HAP-1 (cell line): Measurements from ENCODE around the gene VASN.

Experiments
- DNase-seq, 2 experiments: peaks; one replicate each; pipeline ENCODE4 v3.0.0-alpha.2; 2016 to 2020; ENCODE audit warnings: low spot score in 2 of 2
- H3K27me3 ChIP-seq: fragments of 250-450 bp; sonication (Bioruptor Pico); 2 replicates; pipeline ENCODE4 v1.5.1; 2020; ENCODE audit warnings: low read depth, mild to moderate bottlenecking, moderate library complexity
- H3K36me3 ChIP-seq: fragments of 250-450 bp; sonication (Bioruptor Pico); replicated peaks from 2 replicates; pipeline ENCODE4 v1.5.1; 2020; ENCODE audit warnings: mild to moderate bottlenecking
- H3K4me1 ChIP-seq: fragments of 250-450 bp; sonication (Bioruptor Pico); 2 replicates; pipeline ENCODE4 v1.5.1; 2020; ENCODE audit warnings: mild to moderate bottlenecking
- H3K4me3 ChIP-seq: fragments of 250-450 bp; sonication (Bioruptor Pico); 2 replicates; pipeline ENCODE4 v1.5.1; 2020; ENCODE audit warnings: mild to moderate bottlenecking, moderate library complexity
- H3K9me3 ChIP-seq: fragments of 250-450 bp; sonication (Bioruptor Pico); 2 replicates; pipeline ENCODE4 v1.5.1; 2020; ENCODE audit warnings: mild to moderate bottlenecking, moderate library complexity
- in situ Hi-C: fragments of 300-500 bp; cut with MboI; formaldehyde crosslinking; loops from 3 replicates; pipeline ENCODE4 v1.14.3; 2020; ENCODE audit warnings: low sequenced_read_pairs, inconsistent platforms, mixed read lengths

VASN gene

GRCh38 chr16:4426722-4427372, 55.2 kb downstream of the VASN start:
- peaks cover 9% of the 10 kb centered on the region; the same call in 1 of the 2 replicates for H3K4me1 ChIP-seq
- peaks cover 30% of the 10 kb centered on the region for H3K36me3 ChIP-seq
- no peak for DNase-seq
- H3K27me3 ChIP-seq, result no peaks in the 10 kb centered on the region
- H3K9me3 ChIP-seq, result no peaks in the 10 kb centered on the region
- in situ Hi-C loops, result no loop called here
- H3K4me3 ChIP-seq, result peak overlapping the region; percentile 95

DNA sequence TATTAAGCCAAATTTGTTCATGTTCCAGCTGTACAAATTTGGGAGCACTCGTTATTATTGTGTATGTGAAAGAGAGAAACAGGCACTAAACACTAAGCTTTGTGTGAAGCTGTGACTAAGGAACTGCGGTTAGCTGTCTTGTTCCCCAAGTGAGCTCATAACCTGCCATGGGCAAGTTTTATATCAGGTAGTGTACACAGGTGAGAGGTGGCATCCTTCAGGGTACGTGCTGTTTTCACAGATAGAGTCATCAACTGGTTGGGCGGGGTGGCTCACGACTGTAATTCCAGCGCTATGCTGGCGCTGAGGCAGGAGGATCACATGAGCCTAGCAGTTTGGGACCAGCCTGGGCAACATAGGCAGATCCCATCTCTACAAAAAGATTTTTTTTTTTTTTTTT, 56.9 kb downstream of the VASN start:
- no peak for DNase-seq
- in situ Hi-C loops, result no loop called here
- Histone ChIP-seq H3K9me3 (no peaks in the 10 kb centered on the region), H3K4me3 (no peak overlapping the region), H3K36me3 (peaks cover 33% of the 10 kb centered on the region), H3K27me3 (no peaks in the 10 kb centered on the region), H3K4me1 (peaks cover 9% of the 10 kb centered on the region; the same call in 1 of the 2 replicates)

DNA sequence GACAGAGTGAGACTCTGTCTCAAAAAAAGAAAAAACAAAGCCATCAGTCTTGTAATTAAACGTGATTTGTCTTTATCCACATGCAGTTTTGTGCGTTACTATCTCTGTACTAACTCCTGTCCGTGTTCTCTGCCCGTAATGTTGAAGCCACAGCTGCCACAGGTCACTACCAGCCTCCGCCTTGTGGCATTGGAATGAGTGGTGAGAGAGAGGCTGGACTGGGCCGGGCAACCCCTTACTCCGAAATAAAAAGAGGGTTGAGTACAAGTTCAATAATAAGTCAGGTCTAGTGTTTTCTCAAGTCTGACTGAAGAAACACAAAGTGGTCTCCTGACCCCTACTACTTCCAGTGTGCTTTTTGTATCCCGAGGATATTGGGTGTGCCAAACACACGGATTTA, 59.4 kb downstream of the VASN start:
- Histone ChIP-seq H3K36me3 (peaks cover 56% of the 10 kb centered on the region), H3K27me3 (no peaks in the 10 kb centered on the region), H3K4me1 (peaks cover 9% of the 10 kb centered on the region; the same call in 1 of the 2 replicates), H3K4me3 (no peak overlapping the region), H3K9me3 (no peaks in the 10 kb centered on the region)
- in situ Hi-C loops, result no loop called here
- no peak for DNase-seq
